PFSK-1 (cell line): ENCODE results near the gene STPG4.

Experiments
- FOXP2 ChIP-seq: optimal IDR thresholded peaks from 2 replicates; pipeline ENCODE3; 2011; ENCODE audit warnings: borderline replicate concordance, control low read depth, inconsistent platforms; ENCODE audit not compliant: insufficient read depth; ENCODE audit errors: extremely low read length, extremely low read depth
- POLR2AphosphoS5 ChIP-seq: IDR thresholded peaks from 2 replicates; pipeline ENCODE4 v1.6.1; 2012; ENCODE audit warnings: low read depth, mild to moderate bottlenecking, control low read depth, low read length, moderate library complexity
- SIN3A ChIP-seq: IDR thresholded peaks from 2 replicates; pipeline ENCODE4 v1.6.1; 2012; ENCODE audit warnings: mild to moderate bottlenecking, low read length, moderate library complexity, borderline replicate concordance; ENCODE audit not compliant: insufficient read depth
- TAF1 ChIP-seq: IDR thresholded peaks from 2 replicates; pipeline ENCODE4 v1.6.1; 2012; ENCODE audit warnings: low read length, control low read depth, borderline replicate concordance; ENCODE audit not compliant: insufficient read depth
- TF ChIP-seq, protein P1 (sequence below), 2 experiments: IDR thresholded peaks; 2 replicates each; pipeline versions ENCODE4 v1.6.1 to v1.8.0; 2011 to 2012; ENCODE audit warnings: low read depth in 2 of 2, low read length in 2 of 2, control low read depth in 1 of 2, inconsistent platforms in 1 of 2, mild to moderate bottlenecking in 1 of 2, moderate library complexity in 1 of 2; ENCODE audit not compliant: insufficient read depth in 1 of 2

STPG4 gene

DNA sequence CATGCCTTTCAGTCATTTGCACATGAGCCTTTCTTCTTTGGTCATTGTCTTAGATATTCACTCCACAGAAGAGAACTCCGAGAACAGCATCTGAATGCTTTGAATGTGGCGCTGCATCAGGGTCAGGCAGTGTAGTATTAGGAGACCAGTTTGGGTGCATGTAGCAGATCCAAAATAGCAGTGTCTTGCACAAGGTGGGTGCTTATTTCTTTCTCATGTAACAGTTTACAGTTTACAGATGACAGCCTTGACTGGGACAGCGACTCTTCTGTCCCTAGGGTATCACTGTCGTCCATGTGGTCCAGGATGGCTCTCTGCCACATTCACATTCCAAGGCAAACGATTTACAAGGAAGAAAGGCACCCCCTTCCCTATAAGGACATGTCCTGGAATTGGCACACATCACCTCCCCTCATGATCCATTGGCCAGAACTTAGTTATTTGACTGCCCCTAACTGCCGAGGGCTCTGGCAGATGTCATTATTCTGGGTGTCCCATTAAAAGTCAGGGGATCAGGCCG lies 101.0 kb downstream of the STPG4 start:
- no peak for TF ChIP-seq FOXP2
- no peak for TF ChIP-seq SIN3A

DNA sequence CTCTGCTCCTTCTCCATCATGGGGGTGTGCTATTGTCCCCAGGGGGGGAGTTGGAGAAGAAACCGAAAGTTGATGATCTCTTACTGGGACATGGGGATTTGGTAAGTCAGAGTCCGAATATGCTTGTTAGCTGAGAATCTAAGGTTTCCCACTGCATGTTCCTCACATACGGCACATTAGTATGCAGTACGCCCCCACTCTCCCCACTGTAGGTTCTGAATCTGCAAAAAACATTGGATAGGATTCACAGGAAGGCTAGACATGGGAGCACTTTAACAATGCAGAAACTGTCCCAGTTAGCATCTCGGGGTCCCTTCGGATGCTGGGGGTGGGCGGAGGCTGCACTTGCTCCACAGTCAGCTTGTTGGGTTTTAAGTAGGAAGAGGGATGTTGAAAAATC lies 102.3 kb downstream of the STPG4 start:
- TF ChIP-seq SIN3A (no peak), POLR2AphosphoS5 (no peak), FOXP2 (no peak), TAF1 (no peak)
- TF ChIP-seq, protein P1, sequence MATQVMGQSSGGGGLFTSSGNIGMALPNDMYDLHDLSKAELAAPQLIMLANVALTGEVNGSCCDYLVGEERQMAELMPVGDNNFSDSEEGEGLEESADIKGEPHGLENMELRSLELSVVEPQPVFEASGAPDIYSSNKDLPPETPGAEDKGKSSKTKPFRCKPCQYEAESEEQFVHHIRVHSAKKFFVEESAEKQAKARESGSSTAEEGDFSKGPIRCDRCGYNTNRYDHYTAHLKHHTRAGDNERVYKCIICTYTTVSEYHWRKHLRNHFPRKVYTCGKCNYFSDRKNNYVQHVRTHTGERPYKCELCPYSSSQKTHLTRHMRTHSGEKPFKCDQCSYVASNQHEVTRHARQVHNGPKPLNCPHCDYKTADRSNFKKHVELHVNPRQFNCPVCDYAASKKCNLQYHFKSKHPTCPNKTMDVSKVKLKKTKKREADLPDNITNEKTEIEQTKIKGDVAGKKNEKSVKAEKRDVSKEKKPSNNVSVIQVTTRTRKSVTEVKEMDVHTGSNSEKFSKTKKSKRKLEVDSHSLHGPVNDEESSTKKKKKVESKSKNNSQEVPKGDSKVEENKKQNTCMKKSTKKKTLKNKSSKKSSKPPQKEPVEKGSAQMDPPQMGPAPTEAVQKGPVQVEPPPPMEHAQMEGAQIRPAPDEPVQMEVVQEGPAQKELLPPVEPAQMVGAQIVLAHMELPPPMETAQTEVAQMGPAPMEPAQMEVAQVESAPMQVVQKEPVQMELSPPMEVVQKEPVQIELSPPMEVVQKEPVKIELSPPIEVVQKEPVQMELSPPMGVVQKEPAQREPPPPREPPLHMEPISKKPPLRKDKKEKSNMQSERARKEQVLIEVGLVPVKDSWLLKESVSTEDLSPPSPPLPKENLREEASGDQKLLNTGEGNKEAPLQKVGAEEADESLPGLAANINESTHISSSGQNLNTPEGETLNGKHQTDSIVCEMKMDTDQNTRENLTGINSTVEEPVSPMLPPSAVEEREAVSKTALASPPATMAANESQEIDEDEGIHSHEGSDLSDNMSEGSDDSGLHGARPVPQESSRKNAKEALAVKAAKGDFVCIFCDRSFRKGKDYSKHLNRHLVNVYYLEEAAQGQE (IDR thresholded peaks at IDR 0.05; ENCODE audit: insufficient read depth in 1 of 2, low read depth in 2 of 2, low read length in 2 of 2), result no peak

DNA sequence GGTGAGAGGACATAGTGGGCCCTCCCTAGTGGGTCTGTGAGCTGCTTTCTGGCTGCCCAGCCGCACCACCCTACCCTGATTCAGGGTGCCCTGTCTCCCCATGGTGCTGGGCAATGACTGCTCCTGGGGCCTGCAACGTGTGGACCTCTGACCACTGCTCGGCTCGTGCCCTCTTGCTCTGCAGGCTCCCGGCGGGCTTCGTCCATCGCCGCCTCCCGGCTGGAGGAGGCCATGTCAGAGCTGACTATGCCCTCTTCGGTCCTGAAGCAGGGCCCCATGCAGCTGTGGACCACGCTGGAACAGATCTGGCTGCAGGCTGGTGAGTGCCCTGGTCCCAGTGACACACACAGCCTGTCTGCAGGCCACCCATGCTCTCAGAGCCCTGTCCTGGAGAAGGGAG lies 103.5 kb downstream of the STPG4 start:
- TF ChIP-seq TAF1 (no peak), SIN3A (no peak), POLR2AphosphoS5 (no peak), FOXP2 (no peak)
- TF ChIP-seq, protein P1 (IDR thresholded peaks at IDR 0.05; ENCODE audit: insufficient read depth in 1 of 2, low read depth in 2 of 2, low read length in 2 of 2), result no peak

DNA sequence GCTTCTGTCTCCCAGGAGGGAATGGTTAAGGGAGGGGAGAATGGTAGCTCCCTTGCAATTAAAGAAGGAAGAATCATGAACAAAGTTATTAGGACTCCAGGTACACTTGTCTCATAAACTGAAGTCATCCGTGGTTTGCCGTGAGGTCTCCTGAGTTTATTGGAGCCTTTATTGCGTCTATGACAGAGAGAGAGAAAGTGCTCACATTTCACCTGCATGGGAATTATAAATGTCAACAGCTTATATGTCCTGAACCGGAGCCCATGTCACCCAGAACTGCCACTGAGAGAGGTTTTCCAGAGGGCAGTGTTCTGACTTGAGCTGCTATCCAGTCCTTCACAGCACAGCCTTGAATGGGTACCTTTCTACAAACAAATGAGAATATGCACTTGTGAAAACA lies 104.3 kb downstream of the STPG4 start:
- TF ChIP-seq, protein P1 (IDR thresholded peaks at IDR 0.05; ENCODE audit: insufficient read depth in 1 of 2, low read depth in 2 of 2, low read length in 2 of 2), result no peak
- no peak for TF ChIP-seq TAF1
- TF ChIP-seq FOXP2, result no peak
- TF ChIP-seq SIN3A, result no peak
- TF ChIP-seq POLR2AphosphoS5, result no peak

DNA sequence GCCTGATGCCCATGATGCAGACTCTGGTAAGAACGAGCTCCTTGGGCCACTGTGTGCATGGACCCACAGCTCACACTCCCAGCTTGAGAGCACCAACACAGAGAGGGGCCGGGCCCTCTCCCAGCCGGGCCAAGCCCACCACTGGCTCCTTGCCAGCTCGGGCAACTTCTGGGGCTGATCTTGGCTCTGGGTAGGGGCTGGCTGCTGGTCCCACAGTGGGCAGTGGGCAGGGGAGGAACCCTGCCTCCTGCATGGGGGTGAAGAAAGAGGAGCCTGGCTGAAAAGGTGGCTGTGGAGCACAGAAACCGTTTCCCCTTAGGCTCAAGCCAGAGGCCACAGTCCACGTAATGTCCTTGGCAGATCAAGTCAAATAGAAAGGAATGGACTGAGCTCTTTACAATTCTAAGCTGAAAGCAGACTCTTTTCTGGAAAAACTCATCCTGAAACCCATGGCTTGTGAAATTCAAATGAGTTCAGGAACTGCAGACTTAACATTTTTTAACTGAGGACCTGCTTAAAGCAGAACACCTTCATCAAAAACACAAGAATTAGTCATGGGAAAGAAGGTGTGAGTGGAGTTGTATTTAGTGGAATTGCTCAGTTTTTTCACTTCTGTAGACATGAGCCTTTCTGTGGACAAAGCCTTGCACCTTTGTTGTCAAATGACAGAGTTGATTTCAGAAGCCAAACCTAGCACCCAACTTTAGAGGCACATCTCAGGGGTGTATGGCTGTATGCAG lies 104.9 kb downstream of the STPG4 start:
- no peak for TF ChIP-seq POLR2AphosphoS5
- TF ChIP-seq TAF1, result no peak
- TF ChIP-seq, protein P1 (IDR thresholded peaks at IDR 0.05; ENCODE audit: insufficient read depth in 1 of 2, low read depth in 2 of 2, low read length in 2 of 2), result no peak
- TF ChIP-seq SIN3A, result no peak
- no peak for TF ChIP-seq FOXP2
